Smooth muscle cell of the brain vasculature (primary cell): Measurements from ENCODE around the gene FAAP100.
"Not testable (repeated sequence)": the region's sequence is repeated elsewhere in the genome, so short reads cannot be mapped to it uniquely, and the experiment has no call there.

Experiments used
- DNase-seq: peaks from one replicate; pipeline ENCODE4 v3.0.0-alpha.2; 2012; ENCODE audit warnings: low read depth, low spot score

The FAAP100 gene, protein sequence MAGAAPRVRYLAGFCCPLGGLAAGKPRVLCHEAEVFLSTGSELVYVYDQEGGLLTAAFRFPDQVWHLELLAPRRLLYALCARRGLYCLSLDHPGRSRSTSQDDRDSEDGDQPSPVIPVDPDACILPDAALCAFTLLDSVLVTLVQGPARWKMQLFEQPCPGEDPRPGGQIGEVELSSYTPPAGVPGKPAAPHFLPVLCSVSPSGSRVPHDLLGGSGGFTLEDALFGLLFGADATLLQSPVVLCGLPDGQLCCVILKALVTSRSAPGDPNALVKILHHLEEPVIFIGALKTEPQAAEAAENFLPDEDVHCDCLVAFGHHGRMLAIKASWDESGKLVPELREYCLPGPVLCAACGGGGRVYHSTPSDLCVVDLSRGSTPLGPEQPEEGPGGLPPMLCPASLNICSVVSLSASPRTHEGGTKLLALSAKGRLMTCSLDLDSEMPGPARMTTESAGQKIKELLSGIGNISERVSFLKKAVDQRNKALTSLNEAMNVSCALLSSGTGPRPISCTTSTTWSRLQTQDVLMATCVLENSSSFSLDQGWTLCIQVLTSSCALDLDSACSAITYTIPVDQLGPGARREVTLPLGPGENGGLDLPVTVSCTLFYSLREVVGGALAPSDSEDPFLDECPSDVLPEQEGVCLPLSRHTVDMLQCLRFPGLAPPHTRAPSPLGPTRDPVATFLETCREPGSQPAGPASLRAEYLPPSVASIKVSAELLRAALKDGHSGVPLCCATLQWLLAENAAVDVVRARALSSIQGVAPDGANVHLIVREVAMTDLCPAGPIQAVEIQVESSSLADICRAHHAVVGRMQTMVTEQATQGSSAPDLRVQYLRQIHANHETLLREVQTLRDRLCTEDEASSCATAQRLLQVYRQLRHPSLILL

DNA sequence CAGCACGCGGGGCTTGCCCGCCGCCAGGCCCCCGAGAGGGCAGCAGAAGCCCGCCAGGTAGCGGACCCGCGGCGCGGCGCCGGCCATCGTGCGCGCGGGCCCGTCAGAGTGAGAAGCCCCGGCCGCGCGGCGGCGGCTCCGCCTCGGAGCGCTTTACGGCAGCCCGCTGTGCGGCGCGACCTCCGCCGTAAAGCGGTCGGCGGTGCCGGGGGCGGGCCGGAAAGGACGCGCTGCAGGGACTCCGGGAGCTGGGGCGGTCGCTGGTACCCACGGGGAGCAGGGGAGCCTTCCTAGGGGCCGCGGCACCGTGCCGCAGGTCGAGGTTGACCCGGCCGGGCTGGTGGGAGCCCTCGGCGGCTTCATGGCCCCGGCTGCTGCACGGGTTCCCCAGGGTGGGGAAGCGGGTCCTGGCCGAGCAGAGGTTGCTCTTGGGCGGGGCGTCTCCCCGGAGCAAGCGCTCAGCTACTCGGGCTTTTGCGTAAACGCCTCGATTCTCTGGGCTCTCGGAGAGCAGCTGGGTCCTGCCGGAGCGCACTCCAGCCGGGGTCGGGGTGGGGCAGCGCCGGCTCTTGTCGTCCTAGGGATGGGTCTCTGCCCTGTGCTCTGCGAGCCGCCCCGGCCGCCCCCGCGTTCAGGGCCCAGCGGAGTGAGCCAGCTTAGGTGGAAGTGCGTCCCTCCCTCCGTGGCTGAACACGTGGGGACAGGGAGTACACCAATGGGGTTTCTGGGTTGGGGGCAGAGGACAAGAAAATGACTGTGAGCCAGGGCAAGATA is at the start of gene FAAP100:
TSS of gene FAAP100 (minus strand) at position 110 of the 774 bp plus-strand sequence. CDS start at position 87, 23 bp downstream.
- no peak for DNase-seq

DNA sequence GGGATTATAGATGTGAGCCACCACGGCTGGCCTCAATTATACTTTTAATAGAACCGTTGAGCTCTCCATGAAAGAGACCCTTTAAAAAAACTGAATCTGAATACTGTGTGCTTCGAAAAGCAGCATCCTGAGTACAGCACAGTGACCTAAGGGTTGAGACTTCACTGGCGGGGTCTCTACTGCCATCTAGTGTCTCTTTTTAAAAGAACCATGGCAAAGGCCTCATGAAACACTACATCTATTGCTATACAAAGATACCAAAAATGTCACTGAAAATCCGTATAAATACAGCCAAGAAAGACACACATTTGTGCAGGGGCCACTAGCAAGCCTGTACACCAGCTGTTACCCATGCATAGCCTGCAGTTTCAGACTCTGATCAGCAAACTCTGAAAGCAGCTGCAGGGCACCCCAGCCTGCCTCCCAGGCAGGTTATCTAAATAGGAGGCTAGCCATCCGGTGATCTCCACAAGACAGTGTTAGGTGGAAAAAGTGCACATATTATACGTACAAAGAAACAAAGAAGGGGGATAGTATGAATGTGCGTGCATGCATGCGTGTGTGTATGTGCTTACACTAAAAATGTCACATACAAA is 49.5 kb upstream of the FAAP100 start:
- peak; percentile 57 for DNase-seq

DNA sequence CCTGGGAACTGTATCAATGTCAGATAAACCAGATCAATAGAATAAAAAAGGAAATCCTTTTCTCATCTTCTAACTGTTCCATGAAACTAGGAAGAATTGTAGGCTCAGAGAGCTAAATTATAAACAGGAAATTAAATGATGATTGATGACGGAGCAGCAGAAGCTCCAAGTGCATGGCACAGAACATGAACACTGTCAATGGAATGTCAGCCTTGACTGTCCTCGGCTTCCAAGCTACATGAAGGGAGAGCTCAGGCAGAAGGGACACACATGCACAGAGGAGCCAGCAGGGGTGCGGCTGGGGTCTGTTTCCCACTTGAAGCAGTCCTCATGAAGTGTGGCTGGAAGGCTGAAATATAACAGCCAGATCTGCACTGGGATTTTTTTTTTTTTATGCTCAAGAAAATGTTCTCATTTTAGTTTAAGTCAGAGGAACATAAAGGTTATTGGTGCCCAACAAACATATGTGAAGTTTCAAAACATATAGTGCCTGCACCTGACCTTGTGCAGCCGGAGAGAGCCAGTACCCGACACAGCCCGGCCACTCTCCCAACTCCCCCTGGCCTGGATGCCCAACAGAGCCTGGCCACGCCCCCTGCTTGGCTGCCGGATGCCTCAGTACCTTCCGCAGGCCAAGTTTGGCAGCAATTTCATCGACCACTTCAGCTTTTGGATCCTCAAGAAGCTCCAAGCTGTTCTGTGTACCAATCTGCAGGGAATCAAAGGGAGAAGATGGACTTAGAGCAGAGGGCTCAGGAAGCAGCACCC is 47.8 kb upstream of the FAAP100 start:
- DNase-seq = no peak

DNA sequence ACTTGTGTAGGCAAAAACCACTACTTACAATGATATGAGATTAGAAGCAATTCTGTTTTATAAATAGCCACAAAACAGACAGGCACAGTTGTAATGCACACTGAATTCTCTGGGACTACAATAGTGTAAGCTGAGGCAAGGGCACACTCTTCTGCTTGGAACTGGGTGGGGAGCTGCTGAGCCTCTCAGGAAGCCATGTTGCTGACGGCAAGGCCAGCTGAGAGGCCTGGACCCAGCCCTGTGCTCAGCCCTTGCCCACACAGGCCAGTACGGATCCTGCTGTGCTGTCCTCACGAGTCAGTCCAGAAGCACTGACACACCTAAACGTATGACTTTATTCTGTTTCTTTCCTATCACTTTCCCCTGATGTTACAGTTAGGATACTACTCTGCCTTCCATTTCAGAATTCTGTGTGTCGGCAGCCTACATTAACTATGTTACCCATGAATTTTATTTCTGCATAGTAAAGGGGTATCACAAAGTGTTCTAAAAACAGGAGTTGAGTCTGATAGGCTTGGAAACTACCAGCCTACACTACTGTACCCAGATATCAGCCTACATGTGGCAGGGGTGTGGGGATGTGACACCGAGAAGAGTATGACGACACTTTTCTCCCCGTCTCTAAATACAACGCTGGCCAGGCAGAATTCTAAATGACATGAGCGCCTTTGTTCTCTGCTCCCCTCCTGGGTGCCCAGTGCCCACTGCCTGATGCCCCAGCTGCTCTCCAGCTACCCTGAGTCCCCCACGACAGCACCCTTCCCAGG is 41.1 kb upstream of the FAAP100 start:
- DNase-seq = no peak

DNA sequence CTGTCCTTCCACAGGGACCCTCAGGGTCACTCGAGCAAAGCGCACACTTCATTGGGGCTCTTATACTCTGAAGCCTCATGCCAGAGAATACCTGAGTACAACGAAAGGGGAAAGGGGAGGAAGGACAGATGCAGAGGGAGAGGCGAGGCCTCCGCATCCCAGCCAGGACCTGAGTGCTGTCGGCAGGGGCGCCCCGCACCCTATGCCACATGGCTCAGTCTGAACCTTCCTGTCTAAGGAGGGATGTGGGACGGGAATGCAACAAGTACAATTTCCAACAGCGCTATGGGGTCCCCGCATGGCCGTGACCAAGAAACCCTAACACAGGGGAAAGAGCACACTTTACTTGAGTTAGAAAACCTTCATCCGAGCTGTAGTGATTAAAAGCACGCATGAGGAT is 39.8 kb upstream of the FAAP100 start:
- no peak for DNase-seq

DNA sequence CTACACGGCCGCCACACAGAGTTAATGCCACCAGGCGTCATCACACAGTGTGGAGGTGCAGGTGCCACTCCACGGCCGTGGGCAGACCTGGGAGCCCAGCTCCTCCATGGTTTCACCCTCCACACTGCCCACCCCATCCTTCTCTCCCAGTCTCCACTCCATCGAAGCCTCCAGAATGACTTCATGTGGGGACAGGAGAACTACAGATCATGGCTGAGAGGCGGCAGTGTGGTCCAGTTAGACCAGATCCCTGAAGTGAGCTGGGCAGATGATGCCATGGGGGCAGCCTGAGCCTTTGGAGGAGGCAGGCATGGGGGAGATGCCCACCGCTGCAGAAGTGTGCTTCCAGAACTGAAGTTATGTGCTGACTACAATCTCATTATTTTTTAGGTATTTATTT is 38.0 kb upstream of the FAAP100 start:
- DNase-seq = no peak

DNA sequence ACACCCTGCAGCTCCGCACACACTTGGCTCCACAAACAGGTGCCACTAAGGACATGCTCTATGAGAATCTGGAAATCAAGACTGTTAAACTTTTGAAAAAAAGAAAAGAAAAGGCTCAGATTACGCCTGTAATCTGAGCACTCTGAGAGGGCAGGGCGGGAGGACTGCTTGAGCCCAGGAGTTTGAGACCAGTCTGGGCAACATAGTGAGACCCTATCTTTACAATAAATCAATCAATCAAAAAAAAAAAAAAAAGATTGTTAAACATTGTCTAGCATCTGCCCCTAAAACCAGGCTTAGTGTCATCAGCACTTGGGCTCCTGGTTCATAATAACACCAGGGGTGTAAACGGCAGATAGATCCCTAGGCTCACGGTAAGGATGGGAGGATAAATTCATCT is 37.5 kb upstream of the FAAP100 start:
- no peak for DNase-seq

DNA sequence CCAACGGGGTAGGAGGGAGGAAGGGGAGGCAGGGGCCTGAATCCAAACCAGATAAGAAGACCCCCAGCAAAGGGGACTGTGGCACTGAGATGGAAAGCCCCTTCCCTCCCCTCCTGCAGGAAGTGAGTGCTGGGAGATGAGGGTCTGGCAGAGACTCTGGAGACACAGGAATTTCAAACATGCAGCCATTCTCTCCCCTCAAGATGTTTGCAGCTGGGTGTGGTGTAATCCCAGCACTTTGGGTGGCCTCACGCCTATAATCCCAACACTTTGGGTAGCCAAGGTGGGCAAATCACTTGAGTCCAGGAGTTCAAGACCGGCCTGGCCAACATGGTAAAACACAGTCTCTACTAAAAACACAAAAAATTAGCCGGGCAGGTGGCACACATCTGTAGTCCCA is 33.9 kb upstream of the FAAP100 start:
- DNase-seq = no peak

DNA sequence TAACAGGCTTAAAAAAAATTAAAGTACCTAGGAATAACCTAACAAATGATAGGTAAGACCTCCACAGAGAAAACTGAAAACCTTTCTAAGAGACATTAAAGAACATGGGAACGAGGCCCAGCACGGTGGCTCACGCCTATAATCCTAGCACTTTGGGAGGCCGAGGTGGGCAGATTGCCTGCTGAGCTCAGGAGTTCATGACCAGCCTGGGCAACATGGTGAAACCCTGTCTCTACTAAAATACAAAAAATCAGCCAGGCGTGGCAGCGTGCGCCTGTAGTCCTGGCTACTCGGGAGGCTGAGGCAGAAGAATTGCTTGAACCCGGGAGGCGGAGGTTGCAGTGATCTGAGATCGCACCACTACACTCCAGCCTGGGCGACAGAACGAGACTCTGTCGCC is 32.6 kb upstream of the FAAP100 start:
- DNase-seq = not testable (repeated sequence)

DNA sequence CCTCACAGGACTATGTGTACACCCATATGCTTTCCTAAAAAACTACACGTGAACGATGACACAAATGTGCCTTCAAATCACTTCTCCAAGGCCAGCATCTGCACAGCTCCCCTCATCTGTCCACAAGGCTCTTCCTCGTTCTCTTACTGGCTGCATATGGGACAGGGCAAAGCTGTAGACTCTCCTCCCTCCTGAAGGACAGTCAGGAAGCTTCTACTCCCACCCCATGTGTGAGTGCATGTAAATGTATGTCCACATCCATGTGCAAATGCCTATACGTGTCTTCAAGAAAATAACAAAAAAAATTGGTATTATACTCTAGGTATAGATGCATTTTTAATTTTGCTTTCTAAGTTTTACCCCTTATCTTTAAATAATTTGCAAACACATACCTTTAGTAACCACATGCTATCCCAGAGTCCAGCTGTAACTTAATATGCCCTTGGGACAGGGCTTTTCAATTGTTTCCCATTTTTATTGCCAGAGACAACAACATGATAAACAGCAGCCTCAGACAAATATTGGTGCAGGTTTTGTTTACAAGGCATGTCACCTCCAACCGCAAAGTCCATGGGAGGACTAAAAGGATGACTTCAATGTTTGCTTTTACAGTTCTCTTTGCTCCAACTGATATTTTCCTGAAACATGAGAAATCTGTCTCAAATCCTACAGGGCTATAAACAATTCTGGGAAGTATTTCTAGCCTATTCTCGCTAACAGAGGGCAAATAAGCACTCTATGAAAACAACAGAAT is 31.6 kb upstream of the FAAP100 start:
- peak; percentile 67 for DNase-seq

DNA sequence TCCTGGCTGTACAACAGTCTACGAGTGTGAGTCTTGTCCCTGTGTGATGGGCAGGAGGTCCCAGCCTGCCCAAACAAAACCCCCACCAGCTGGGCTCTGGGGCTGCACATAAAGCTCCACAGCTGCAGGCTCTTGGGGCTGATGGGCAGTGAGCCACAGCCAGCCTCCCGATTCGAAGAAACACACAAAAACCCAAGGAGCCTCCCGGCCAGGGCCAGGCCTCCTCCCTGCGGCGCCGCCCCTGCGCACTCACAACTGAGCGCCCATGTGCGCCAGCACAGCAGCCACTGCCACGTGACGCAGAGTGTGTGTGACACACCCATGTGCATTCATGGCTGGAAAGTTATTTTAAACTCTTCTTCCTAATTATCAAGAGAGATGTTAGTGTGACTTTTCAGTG is 30.6 kb upstream of the FAAP100 start:
- DNase-seq = no peak

DNA sequence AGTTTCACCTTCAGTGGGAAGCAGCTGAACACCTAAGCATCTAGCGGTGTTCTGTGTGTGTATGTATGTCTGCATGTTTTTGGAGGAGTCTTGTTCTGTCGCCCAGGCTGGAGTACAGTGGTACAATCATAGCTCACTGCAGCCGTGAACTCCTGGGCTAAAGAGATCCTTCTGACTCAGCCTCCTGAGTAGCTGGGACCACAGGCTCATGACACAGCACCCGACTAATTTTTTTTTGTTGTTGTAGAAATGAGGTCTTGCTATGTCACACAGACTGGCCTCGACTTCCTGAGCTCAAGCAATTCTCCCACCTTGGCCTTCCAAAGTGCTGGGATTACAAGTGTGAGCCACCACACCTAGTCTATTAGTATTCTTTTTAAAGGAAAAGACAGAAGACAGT is 30.2 kb upstream of the FAAP100 start:
- no peak for DNase-seq

DNA sequence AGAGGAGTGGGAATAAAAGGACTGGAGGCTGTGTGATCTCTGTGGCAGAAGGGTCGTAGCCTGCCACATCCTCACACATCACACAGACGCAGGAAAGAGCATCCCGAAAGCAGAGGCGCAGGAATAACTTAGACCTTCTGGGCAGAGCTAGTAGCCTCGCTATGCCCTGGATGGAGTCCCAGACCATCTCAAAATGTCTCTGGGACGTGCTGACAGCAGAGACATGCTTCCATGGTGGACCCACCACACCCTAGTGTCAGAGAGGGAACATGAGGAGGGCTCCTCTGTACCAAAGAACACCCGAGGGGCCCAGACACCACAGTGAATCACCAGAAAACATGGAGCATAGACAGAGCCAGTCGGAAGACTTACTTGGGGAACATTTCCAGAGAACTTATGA is 29.6 kb upstream of the FAAP100 start:
- no peak for DNase-seq

DNA sequence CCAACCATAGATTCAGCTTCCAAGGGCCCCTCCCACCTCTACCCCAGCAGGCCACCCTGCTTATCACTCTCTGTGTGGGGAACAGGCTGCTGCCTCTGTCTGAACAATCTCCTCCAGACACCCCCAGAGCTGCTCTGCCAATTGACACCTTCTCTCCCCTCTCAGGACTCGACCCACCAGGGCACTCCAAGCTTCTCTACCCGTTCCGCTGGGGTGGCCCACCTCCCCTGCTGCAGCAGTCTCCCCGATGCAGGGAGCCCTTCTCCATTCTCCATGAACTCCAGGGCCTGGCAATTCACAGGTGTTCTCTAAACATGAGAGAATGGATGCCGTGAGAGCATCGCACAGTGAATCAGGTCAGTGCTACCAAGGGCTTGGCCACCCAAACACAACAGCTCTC is 28.3 kb upstream of the FAAP100 start:
- DNase-seq = no peak

DNA sequence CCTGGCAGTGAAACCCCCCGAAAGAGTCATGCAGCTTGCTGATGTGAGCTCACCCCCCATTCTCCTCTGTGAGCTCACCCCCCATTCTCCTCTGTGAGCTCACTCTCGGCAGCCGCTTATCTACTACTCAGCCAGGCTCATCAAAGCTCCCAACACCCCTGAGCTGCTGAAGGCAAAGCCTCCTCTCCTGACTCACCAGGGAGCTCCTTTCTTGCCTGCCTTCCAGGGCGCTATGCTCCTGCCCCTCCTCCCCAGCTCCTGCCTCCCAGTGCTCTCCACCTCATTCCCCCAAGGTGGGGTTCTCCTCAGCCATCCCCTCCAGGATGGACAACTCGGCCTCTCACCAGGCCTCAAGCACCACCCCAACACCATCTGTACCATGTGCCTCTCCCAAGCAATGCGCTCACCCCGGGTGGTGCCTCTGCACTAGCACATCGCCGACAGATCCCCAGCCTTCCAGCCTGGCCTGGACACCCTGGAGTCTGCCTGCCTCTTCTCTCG is 27.7 kb upstream of the FAAP100 start:
- DNase-seq = no peak

DNA sequence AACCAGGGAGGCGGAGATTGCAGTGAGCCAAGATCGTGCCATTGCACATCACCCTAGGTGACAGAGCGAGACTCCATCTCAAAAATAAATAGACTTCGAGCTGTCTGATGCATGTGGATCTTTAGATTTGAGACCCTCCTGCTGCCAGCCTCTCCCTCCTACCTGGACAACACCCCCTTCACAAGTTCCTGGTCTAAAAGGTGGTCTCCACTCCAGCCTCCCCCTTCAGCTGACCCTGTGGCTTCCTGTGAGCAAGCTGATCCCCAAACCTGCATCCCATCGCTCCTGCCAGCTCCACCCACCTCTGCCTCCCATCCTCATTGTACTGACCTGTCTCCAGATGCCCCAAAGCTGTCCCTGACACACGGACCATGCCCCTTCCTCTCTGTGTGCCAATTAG is 27.1 kb upstream of the FAAP100 start:
- DNase-seq = no peak

DNA sequence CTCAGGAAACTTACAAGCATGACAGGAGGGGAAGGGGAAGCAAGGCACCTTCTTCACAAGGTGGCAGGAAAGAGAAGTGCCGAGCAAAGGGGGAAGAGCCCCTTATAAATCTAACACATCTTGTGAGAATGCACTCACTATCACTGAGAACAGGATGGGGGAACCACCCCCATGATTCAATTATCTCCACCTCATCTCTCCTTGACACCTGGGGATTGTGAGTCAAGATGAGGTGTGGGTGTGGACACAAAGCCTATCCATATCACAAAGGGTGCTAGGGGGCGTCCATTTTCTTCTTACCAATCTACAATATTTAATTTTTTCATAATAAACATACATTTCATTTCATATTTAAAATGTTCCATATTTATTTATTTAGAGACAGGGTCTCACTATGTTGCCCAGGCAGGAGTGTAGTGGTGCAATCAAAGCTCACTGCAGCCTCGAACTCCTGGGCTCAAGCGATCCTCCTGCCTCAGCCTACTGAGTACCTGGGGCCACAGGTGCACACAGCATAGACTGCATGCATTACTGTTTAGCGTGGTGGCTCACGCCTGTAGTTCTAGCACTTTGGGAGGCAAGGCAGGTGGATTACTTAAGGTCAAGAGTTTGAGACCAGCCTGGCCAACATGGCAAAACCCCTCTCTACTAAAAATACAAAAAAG is 26.5 kb upstream of the FAAP100 start:
- no peak for DNase-seq

DNA sequence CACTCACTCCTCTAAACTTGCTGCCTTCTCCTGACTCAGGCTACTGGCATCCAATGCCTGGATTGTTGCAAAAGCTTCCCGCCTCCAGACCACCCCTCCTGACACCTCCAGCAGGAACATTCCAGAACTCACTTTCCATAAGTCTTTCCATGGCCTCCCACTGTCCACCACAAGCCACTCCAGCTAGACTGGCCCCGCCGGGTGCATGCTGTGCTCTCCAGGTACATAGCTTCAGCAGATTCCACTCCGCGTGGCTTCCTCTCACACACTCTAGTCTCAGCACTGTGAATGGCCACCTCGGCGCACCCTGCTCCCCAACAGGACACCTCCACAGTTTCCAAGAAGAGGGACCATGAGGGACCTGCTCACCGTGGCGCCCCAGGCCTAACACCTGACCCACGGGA is 25.9 kb upstream of the FAAP100 start:
- DNase-seq = no peak
